ENCODE measurements around the gene SPRED2. TPM values are rescaled to one million over a fixed set of nuclear protein-coding genes. Genes with fewer than 3 reads are reported as not detected.

Gene SPRED2
- total and polyA plus RNA-seq, 2 of the 8 experiments (the other 6 are each of a cell fraction or from before 2014, with no cell fraction given), result 15.3 to 22.5 TPM

DNA sequence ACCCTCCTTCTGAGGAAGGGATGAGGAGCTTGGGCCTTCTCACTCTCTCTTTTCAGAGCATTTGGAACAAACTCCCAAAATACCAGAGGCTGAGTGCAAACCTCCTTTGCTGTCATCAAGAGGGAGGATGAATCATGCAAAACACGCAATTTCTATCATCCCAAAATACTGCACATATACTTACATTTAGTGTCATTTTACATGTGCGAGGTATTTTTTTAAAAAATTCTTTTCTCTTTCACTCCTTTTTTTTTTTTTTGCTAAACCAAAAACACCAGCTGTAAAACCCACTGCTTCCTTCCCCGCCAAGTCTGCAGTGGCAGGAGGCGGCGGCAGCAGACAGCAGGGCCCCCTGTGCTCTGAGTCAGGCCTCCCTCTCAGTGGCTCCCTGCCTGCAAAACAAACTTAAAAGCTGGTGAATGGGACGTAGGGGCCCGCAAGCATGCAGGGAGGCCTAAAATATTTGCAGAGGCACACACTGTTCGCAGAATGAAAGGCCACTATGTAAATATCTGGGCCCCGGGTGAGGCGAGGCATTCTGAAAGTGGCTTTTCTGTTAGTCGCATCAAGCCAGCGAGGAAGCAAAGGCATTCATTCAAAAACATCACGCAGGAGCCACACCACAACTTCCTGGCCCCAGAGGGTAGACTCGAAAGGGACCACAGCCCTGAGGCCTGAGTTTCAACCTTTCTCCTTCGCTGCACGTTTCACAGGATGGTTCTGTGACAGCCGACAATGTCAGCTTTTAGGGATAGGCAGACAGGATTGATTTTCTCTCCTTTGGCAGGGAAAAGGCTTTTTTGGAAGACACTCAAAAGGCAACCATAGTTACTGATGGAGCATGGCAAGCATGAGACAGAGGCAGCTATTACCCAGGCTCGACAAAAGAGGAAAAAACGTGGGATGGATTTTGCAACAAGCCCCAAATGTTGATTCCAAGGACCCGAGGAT is 131.4 kb downstream of the SPRED2 start:
- H3K4me3 ChIP-seq (ENCODE audit: extremely low read depth in 1 of 4, insufficient read depth in 2 of 4, low read depth in 3 of 4, low read length in 4 of 4), result no peak overlapping the region; a peak in 1 of 8 replicates
- FAIRE-seq (no peak), DNase-seq (ENCODE audit: low read depth in 1 of 2, low spot score in 2 of 2) (peak in 1 of 2 experiments; percentile 19)

More for the DNA sequence above, 131.4 kb downstream of the SPRED2 start:
- Histone ChIP-seq H4K91ac (replicated peaks; ENCODE audit: insufficient read length, low read length) (no peak overlapping the region), H3K23me2 (ENCODE audit: low read depth, low read length) (no peaks in the 10 kb centered on the region), H4K20me1 (replicated peaks in 1 of 2; ENCODE audit: control insufficient read depth in 1 of 2, insufficient read depth in 2 of 2, low read length in 2 of 2) (no peaks in the 10 kb centered on the region), H3K4ac (replicated peaks; ENCODE audit: insufficient read length, low read depth, low read length) (no peak overlapping the region), H3K9ac (replicated peaks in 1 of 4; ENCODE audit: extremely low read depth in 1 of 4, low read depth in 3 of 4, low read length in 3 of 4) (no peak overlapping the region), H2AK5ac (ENCODE audit: low read depth, low read length) (no peak overlapping the region), H2BK120ac (replicated peaks; ENCODE audit: low read depth, low read length) (no peak overlapping the region), H3K4me1 (replicated peaks in 1 of 4; ENCODE audit: control insufficient read depth in 3 of 4, insufficient read depth in 4 of 4, low read length in 3 of 4) (peaks cover 0 to 19% (median 8%) of the 10 kb centered on the region in 4 experiments; a peak in 5 of 7 replicates), H3K14ac (ENCODE audit: insufficient read length) (no peak overlapping the region), H3K27ac (ENCODE audit: low read depth, low read length) (no peak overlapping the region), H3K27me3 (replicated peaks in 1 of 4; ENCODE audit: control insufficient read depth in 3 of 4, extremely low read depth in 1 of 4, insufficient read depth in 3 of 4, low read length in 3 of 4) (no peaks in the 10 kb centered on the region; a peak in 1 of 7 replicates), H4K5ac (ENCODE audit: insufficient read length, low read depth, low read length) (no peak overlapping the region), H2AFZ (ENCODE audit: low read length) (no peak overlapping the region), H3K18ac (ENCODE audit: extremely low read depth, low read length) (no peak overlapping the region), H2BK5ac (ENCODE audit: low read depth, low read length) (no peak overlapping the region), H2BK12ac (ENCODE audit: low read depth, low read length) (no peak overlapping the region), H3K36me3 (ENCODE audit: control insufficient read depth in 2 of 4, insufficient read depth in 4 of 4, low read length in 3 of 4) (no peaks in the 10 kb centered on the region), H3K56ac (replicated peaks; ENCODE audit: insufficient read length, low read depth, low read length) (no peak overlapping the region), H3K79me2 (ENCODE audit: control insufficient read depth in 1 of 2, insufficient read depth in 2 of 2, low read length in 2 of 2) (no peaks in the 10 kb centered on the region), H2BK15ac (ENCODE audit: low read length) (no peak overlapping the region), H2BK20ac (ENCODE audit: low read length) (no peak overlapping the region), H3K9me3 (ENCODE audit: insufficient read depth in 2 of 2, low read depth in 1 of 2, low read length in 1 of 2) (no peaks in the 10 kb centered on the region), H3K79me1 (ENCODE audit: low read depth, low read length) (no peaks in the 10 kb centered on the region), H3K23ac (ENCODE audit: insufficient read length) (no peak overlapping the region), H4K8ac (ENCODE audit: extremely low read depth, insufficient read depth, low read length) (no peak overlapping the region), H3K4me2 (ENCODE audit: insufficient read depth in 1 of 2, low read depth in 2 of 2, low read length in 2 of 2) (peak overlapping the region; percentile 10 to 12; a peak in 2 of 4 replicates)
- ChIA-PET CTCF (ENCODE audit: partially characterized antibody) (interaction anchor here (0.6 to 1.6 kb wide), 5 partner anchors 19 to 450 kb away, joined by 3 to 4 read pairs (median 3); no protein-coding TSS in a partner anchor), POLR2A (ENCODE audit: partially characterized antibody) (interaction anchor here (0.8 to 1.2 kb wide), 3 partner anchors 8 to 21 kb away, joined by 3 to 6 read pairs (median 3); no protein-coding TSS in a partner anchor)
- TF ChIP-seq HDAC2 (IDR thresholded peaks at IDR 0.05; ENCODE audit: borderline replicate concordance in 1 of 2, low read depth in 2 of 2, low read length in 2 of 2), result no peak
- no peak for TF ChIP-seq EZH2 (IDR thresholded peaks at IDR 0.05; ENCODE audit: low read depth, low read length, severe bottlenecking)
- TF ChIP-seq TAF1 (IDR thresholded peaks at IDR 0.05; ENCODE audit: low read depth, low read length), result no peak
- no peak for TF ChIP-seq SUZ12 (IDR thresholded peaks at IDR 0.05; ENCODE audit: low read length)
- TF ChIP-seq CBX5 (IDR thresholded peaks at IDR 0.05; ENCODE audit: low read depth, low read length), result no peak
- no peak for TF ChIP-seq BCL11A (IDR thresholded peaks at IDR 0.05; ENCODE audit: low read depth in 2 of 2, low read length in 2 of 2)
- WGBS, 2 experiments (ENCODE audit: extremely low coverage in 1 of 2, insufficient coverage in 1 of 2, insufficient read length in 1 of 2, insufficient replicate concordance in 2 of 2, low coverage in 1 of 2, low lambda C conversion rate in 2 of 2, missing lambda C conversion rate in 1 of 2), result 37% methylated on average over 19 of the region's 20 CpGs; no CpG with 5 or more reads in 1 of the 2 experiments

Measured in H1 (cell line).